ENCODE results near the gene WNT9B. TPM values are rescaled to one million over a fixed set of nuclear protein-coding genes. Genes with fewer than 3 reads are reported as not detected.

Gene WNT9B
- total RNA-seq, 1 donor from 2014 or later = not detected

DNA sequence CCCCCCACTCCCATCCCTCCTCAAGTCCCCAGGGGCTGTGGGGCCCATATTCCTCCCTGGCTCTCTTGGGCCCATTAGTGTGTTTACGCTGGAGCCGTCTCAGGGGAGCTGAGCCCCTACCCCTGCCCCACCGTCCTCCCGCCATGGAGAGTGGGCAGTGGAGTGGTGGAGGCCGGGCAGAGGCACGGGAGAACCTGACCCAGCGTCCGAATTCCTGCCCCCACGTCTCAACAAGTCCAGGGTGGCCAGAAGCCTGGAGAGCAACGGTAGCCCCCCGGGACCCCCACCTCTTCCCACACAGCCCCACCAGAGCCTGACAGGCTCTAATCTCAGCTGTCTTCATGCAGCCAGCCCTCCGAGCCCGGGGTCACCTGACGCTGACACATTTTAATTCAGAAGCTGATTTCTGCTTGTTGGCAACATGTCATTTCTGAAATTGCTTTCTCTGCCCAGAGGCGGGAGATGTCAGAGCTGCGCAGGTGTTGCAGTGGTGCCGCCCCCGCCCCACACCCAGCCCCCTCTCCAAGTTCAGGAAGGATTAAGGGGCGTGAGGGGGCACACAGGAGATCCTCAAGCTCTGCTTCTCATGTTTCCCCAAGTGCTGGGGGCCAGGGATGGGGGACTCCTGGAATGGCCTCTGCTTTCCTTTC, 32.6 kb downstream of the WNT9B start:
- H3K36me3 ChIP-seq = no peaks in the 10 kb centered on the region
- Mint-ChIP-seq H3K9me3 (no peaks in the 10 kb centered on the region), H3K4me1 (peaks cover 6% of the 10 kb centered on the region), H3K27me3 (ENCODE audit: insufficient read depth, low read depth) (peaks cover 15% of the 10 kb centered on the region), H3K27ac (peak overlapping the region; percentile 53), H3K4me3 (no peak overlapping the region), H3K36me3 (no peaks in the 10 kb centered on the region)
- no peak for DNase-seq (ENCODE audit: low spot score)
- H4K20me1 ChIP-seq (ENCODE audit: low read depth) = no peaks in the 10 kb centered on the region
- H2AFZ ChIP-seq (replicated peaks) = no peak overlapping the region
- H3K27ac ChIP-seq = no peak overlapping the region
- no peaks in the 10 kb centered on the region for H3K27me3 ChIP-seq
- H3K9ac ChIP-seq = no peak overlapping the region
- no peaks in the 10 kb centered on the region for H3K79me2 ChIP-seq (ENCODE audit: low read depth)
- no peaks in the 10 kb centered on the region for H3K4me1 ChIP-seq
- H3K9me3 ChIP-seq (ENCODE audit: low read depth) = no peaks in the 10 kb centered on the region
- TF ChIP-seq, protein P1, sequence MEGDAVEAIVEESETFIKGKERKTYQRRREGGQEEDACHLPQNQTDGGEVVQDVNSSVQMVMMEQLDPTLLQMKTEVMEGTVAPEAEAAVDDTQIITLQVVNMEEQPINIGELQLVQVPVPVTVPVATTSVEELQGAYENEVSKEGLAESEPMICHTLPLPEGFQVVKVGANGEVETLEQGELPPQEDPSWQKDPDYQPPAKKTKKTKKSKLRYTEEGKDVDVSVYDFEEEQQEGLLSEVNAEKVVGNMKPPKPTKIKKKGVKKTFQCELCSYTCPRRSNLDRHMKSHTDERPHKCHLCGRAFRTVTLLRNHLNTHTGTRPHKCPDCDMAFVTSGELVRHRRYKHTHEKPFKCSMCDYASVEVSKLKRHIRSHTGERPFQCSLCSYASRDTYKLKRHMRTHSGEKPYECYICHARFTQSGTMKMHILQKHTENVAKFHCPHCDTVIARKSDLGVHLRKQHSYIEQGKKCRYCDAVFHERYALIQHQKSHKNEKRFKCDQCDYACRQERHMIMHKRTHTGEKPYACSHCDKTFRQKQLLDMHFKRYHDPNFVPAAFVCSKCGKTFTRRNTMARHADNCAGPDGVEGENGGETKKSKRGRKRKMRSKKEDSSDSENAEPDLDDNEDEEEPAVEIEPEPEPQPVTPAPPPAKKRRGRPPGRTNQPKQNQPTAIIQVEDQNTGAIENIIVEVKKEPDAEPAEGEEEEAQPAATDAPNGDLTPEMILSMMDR (IDR thresholded peaks at IDR 0.05) = no peak
- TF ChIP-seq EZH2phosphoT487 (IDR thresholded peaks at IDR 0.05) = no peak
- no peak for TF ChIP-seq EZH2 (IDR thresholded peaks at IDR 0.05)
- H3K4me3 ChIP-seq = no peak overlapping the region
- H3K4me2 ChIP-seq = no peak overlapping the region
- H3F3A ChIP-seq (ENCODE audit: low read depth) = no peaks in the 10 kb centered on the region

DNA sequence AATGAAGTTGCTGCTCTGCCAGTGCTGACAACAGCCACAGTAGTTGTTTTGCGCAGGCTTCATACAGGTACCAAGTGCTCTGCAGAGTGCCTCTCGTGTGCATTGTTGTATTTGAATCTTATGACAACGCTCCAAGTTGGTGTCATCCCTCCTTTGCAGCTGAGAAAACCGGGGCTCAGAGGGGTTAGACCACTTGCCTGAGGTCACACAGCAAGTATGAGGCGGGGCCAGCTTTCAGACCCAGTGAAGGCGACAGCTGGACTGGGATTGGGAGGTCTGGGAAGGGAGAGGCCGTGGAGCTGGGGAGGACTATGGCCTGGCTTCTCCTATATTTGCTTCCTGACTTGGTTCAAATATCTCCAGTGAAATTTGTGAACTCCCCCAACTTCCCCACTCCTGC, 33.2 kb downstream of the WNT9B start:
- DNase-seq (ENCODE audit: low spot score) = no peak
- H3K36me3 Mint-ChIP-seq = no peaks in the 10 kb centered on the region
- no peak overlapping the region for H3K4me3 Mint-ChIP-seq
- H3K4me1 Mint-ChIP-seq = peaks cover 8% of the 10 kb centered on the region
- no peaks in the 10 kb centered on the region for H4K20me1 ChIP-seq (ENCODE audit: low read depth)
- no peak overlapping the region for H3K4me2 ChIP-seq
- H3K27ac Mint-ChIP-seq = no peak overlapping the region
- H3K9me3 Mint-ChIP-seq = no peaks in the 10 kb centered on the region
- peaks cover 14% of the 10 kb centered on the region for H3K27me3 Mint-ChIP-seq (ENCODE audit: insufficient read depth, low read depth)
- H3K27me3 ChIP-seq = no peaks in the 10 kb centered on the region
- H3K9me3 ChIP-seq (ENCODE audit: low read depth) = no peaks in the 10 kb centered on the region
- no peaks in the 10 kb centered on the region for H3F3A ChIP-seq (ENCODE audit: low read depth)
- H3K4me3 ChIP-seq = no peak overlapping the region
- H3K9ac ChIP-seq = no peak overlapping the region
- H3K4me1 ChIP-seq = peaks cover under 1% of the 10 kb centered on the region
- H3K36me3 ChIP-seq = no peaks in the 10 kb centered on the region
- no peak overlapping the region for H3K27ac ChIP-seq
- H2AFZ ChIP-seq (replicated peaks) = no peak overlapping the region
- H3K79me2 ChIP-seq (ENCODE audit: low read depth) = no peaks in the 10 kb centered on the region
- no peak for TF ChIP-seq EZH2 (IDR thresholded peaks at IDR 0.05)
- no peak for TF ChIP-seq EZH2phosphoT487 (IDR thresholded peaks at IDR 0.05)
- TF ChIP-seq, protein P1 (IDR thresholded peaks at IDR 0.05) = no peak

DNA sequence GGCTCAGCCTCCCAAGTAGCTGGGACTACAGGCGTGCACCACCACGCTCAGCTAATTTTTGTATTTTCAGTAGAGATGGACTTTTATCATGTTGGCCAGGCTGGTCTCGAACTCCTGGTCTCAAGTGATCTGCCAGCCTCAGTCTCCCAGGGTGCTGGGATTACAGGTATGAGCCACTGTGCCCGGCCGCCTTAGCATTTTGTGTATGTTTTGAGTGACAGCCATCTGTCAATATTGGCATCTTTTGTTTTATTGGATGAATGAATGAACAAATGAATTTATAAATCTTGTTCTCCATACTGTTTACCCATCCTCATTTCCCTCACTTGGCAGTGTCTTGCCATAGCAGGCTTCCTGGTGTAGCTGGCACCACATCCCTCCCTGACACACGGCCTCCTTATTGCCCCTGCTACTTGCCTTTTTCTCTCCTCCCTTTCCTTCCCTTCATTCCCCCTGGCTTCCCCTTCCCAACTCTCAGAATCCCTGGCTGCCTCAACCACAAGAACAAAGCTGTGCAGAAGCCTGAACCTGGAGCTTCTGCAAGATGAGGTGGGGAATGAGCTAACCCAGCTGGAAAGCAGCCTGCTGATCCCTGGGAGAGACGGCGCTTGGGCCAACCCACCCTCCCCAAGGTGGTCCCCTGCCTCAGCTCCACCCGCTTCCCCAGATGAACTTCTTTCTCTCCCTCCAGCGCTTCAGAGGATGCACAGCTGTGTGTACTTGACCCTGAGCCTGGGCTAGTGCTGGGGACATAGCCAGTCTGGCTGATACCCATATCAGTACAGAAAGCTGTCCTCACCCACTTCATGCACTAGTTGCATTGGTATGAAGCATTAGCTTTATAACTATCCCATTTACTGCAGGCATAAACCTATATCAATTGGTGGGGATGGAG, 34.3 kb downstream of the WNT9B start:
- no peaks in the 10 kb centered on the region for H3K79me2 ChIP-seq (ENCODE audit: low read depth)
- no peaks in the 10 kb centered on the region for H4K20me1 ChIP-seq (ENCODE audit: low read depth)
- H3K4me1 Mint-ChIP-seq = peaks cover 18% of the 10 kb centered on the region
- H3K4me3 Mint-ChIP-seq = no peak overlapping the region
- H3F3A ChIP-seq (ENCODE audit: low read depth) = no peaks in the 10 kb centered on the region
- H2AFZ ChIP-seq (replicated peaks) = no peak overlapping the region
- no peaks in the 10 kb centered on the region for H3K9me3 Mint-ChIP-seq
- no peak for DNase-seq (ENCODE audit: low spot score)
- no peak overlapping the region for H3K4me2 ChIP-seq
- no peaks in the 10 kb centered on the region for H3K9me3 ChIP-seq (ENCODE audit: low read depth)
- H3K36me3 Mint-ChIP-seq = no peaks in the 10 kb centered on the region
- no peak overlapping the region for H3K4me3 ChIP-seq
- H3K27me3 Mint-ChIP-seq (ENCODE audit: insufficient read depth, low read depth) = peaks cover 16% of the 10 kb centered on the region
- peaks cover 12% of the 10 kb centered on the region for H3K4me1 ChIP-seq
- H3K36me3 ChIP-seq = no peaks in the 10 kb centered on the region
- H3K27ac ChIP-seq = no peak overlapping the region
- H3K27me3 ChIP-seq = no peaks in the 10 kb centered on the region
- no peak overlapping the region for H3K9ac ChIP-seq
- H3K27ac Mint-ChIP-seq = no peak overlapping the region
- TF ChIP-seq EZH2 (IDR thresholded peaks at IDR 0.05) = no peak

DNA sequence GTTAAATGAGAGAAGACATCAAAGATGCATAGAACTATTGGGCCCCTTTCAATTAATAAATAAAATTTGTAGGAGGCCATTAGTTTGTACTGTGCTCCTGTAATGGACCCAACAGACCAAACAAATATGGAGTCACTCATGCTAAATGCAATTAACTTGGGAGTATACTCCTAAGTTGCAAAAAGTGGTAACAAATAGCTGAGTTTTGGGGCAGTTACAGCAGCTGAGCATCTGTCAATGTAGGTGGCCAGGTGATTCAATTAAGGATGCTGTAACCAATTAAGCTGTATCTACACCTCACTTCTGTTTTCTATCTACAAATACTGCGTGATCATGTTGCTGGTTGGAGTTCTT, 34.9 kb downstream of the WNT9B start:
- H3K27ac Mint-ChIP-seq = no peak overlapping the region
- H3K4me1 Mint-ChIP-seq = peaks cover 18% of the 10 kb centered on the region
- H3K27ac ChIP-seq = no peak overlapping the region
- H3K9ac ChIP-seq = no peak overlapping the region
- H3K4me1 ChIP-seq = peaks cover 12% of the 10 kb centered on the region
- no peaks in the 10 kb centered on the region for H3K36me3 ChIP-seq
- H3K36me3 Mint-ChIP-seq = no peaks in the 10 kb centered on the region
- H3K27me3 ChIP-seq = no peaks in the 10 kb centered on the region
- no peaks in the 10 kb centered on the region for H4K20me1 ChIP-seq (ENCODE audit: low read depth)
- H3K27me3 Mint-ChIP-seq (ENCODE audit: insufficient read depth, low read depth) = peaks cover 19% of the 10 kb centered on the region
- H2AFZ ChIP-seq (replicated peaks) = no peak overlapping the region
- no peak overlapping the region for H3K4me3 Mint-ChIP-seq
- H3K4me3 ChIP-seq = no peak overlapping the region
- H3K4me2 ChIP-seq = no peak overlapping the region
- DNase-seq (ENCODE audit: low spot score) = no peak
- no peaks in the 10 kb centered on the region for H3K9me3 Mint-ChIP-seq
- no peaks in the 10 kb centered on the region for H3K9me3 ChIP-seq (ENCODE audit: low read depth)
- H3K79me2 ChIP-seq (ENCODE audit: low read depth) = no peaks in the 10 kb centered on the region
- no peaks in the 10 kb centered on the region for H3F3A ChIP-seq (ENCODE audit: low read depth)
- TF ChIP-seq EZH2phosphoT487 (IDR thresholded peaks at IDR 0.05) (no peak), EZH2 (IDR thresholded peaks at IDR 0.05) (no peak)
- TF ChIP-seq, protein P1 (IDR thresholded peaks at IDR 0.05) = no peak
